IMR-90 (cell line): ENCODE results near the gene ZNF521. TPM values are rescaled to one million over a fixed set of nuclear protein-coding genes. Genes with fewer than 3 reads are reported as not detected.

Source experiments
- ATAC-seq: fragments of 200-7000 bp; cut with Tn5 transposase; 2 replicates; pipeline ENCODE4 v1.9.1; 2020; ENCODE audit warnings: low read depth, mild to moderate bottlenecking, moderate library complexity
- BruUV-seq: library from RNA; stranded (reverse); fragments of 400-500 nt; replicated peaks from 2 replicates; lab custom pipeline; 2021; lab: Mats Ljungman, UMichigan
- CTCF ChIA-PET: fragments of 300-600 bp; formaldehyde crosslinking; extraction: SDS; loops from one replicate; lab custom pipeline; 2021; ENCODE audit warnings: antibody characterized with exemption; lab: Yijun Ruan, JAX
- POLR2A ChIA-PET: fragments of 300-600 bp; sonication (Branson Sonifier 250); formaldehyde crosslinking; loops from one replicate; lab custom pipeline; 2022; ENCODE audit warnings: antibody characterized with exemption; ENCODE audit not compliant: unreplicated experiment; lab: Charles Lee
- DNase-seq: peaks from one replicate; pipeline ENCODE4 v3.0.0; 2013
- H2AFZ ChIP-seq: replicated peaks from 2 replicates; pipeline ENCODE3; 2013; ENCODE audit warnings: low read length, mild to moderate bottlenecking; ENCODE audit not compliant: poor library complexity
- H2AK5ac ChIP-seq: 2 replicates; pipeline ENCODE4 v1.6.1; 2013; ENCODE audit warnings: low read depth, low read length, inconsistent platforms
- H2AK9ac ChIP-seq: replicated peaks from 2 replicates; pipeline ENCODE3; 2013; ENCODE audit warnings: mild to moderate bottlenecking, low read depth, low read length, moderate library complexity; ENCODE audit not compliant: poor library complexity
- H2BK120ac ChIP-seq: 2 replicates; pipeline ENCODE4 v1.6.1; 2013; ENCODE audit warnings: low read depth, low read length, inconsistent platforms
- H2BK15ac ChIP-seq: 3 replicates; pipeline ENCODE4 v1.6.1; 2013; ENCODE audit warnings: low read depth, low read length, inconsistent platforms
- H2BK20ac ChIP-seq: 2 replicates; pipeline ENCODE4 v1.6.1; 2013; ENCODE audit warnings: low read depth, mild to moderate bottlenecking, inconsistent platforms, low read length, moderate library complexity
- H2BK5ac ChIP-seq: 2 replicates; pipeline ENCODE4 v1.6.1; 2013; ENCODE audit warnings: mild to moderate bottlenecking, low read depth, low read length, inconsistent platforms; ENCODE audit not compliant: poor library complexity, severe bottlenecking
- H3K14ac ChIP-seq: replicated peaks from 2 replicates; pipeline ENCODE4 v1.6.1; 2013; ENCODE audit warnings: low read depth, low read length, inconsistent platforms
- H3K18ac ChIP-seq: 2 replicates; pipeline ENCODE4 v1.6.1; 2013; ENCODE audit warnings: low read depth, low read length, control low read depth
- H3K23ac ChIP-seq: 2 replicates; pipeline ENCODE4 v1.6.1; 2013; ENCODE audit warnings: low read depth, low read length, inconsistent platforms
- H3K27ac ChIP-seq: 2 replicates; pipeline ENCODE4 v1.5.1; 2013; ENCODE audit warnings: mild to moderate bottlenecking, control low read depth, low read length; ENCODE audit not compliant: insufficient read depth
- H3K27me3 ChIP-seq: 2 replicates; pipeline ENCODE4 v1.6.1; 2013; ENCODE audit warnings: low read length; ENCODE audit not compliant: control insufficient read depth, insufficient read depth
- H3K36me3 ChIP-seq: 2 replicates; pipeline ENCODE4 v1.6.1; 2013; ENCODE audit warnings: low read length, mixed read lengths; ENCODE audit not compliant: control insufficient read depth, insufficient read depth
- H3K4ac ChIP-seq: 2 replicates; pipeline ENCODE4 v1.6.1; 2013; ENCODE audit warnings: low read depth, low read length, inconsistent platforms
- H3K4me1 ChIP-seq: 2 replicates; pipeline ENCODE4 v1.6.1; 2013; ENCODE audit warnings: low read length, mixed read lengths; ENCODE audit not compliant: control insufficient read depth, insufficient read depth
- H3K4me2 ChIP-seq: 2 replicates; pipeline ENCODE4 v1.6.1; 2013; ENCODE audit warnings: low read depth, mild to moderate bottlenecking, control low read depth, low read length, moderate library complexity
- H3K4me3 ChIP-seq: 2 replicates; pipeline ENCODE4 v1.5.1; 2013; ENCODE audit warnings: low read depth, mild to moderate bottlenecking, control low read depth, low read length, moderate library complexity; ENCODE audit not compliant: insufficient read depth
- H3K56ac ChIP-seq: 2 replicates; pipeline ENCODE4 v1.6.1; 2013; ENCODE audit warnings: low read length, inconsistent platforms; ENCODE audit not compliant: insufficient read depth; ENCODE audit errors: extremely low read depth
- H3K79me1 ChIP-seq, 2 experiments: 2 replicates each; pipeline ENCODE4 v1.6.1; 2013; ENCODE audit warnings: low read length in 2 of 2, inconsistent platforms in 1 of 2, low read depth in 1 of 2
- H3K9ac ChIP-seq: 2 replicates; pipeline ENCODE4 v1.6.1; 2013; ENCODE audit warnings: low read depth, low read length, control low read depth
- H3K9me1 ChIP-seq: 2 replicates; pipeline ENCODE4 v1.6.1; 2013; ENCODE audit warnings: low read length, inconsistent platforms; ENCODE audit not compliant: insufficient read depth
- H3K9me3 ChIP-seq: 2 replicates; pipeline ENCODE4 v1.6.1; 2013; ENCODE audit warnings: low read length; ENCODE audit not compliant: control insufficient read depth, insufficient read depth
- H4K20me1 ChIP-seq: 2 replicates; pipeline ENCODE4 v1.6.1; 2013; ENCODE audit warnings: low read length, inconsistent platforms; ENCODE audit not compliant: insufficient read depth
- H4K5ac ChIP-seq: 2 replicates; pipeline ENCODE4 v1.6.1; 2013; ENCODE audit warnings: mild to moderate bottlenecking, low read depth, low read length, control low read depth
- H4K8ac ChIP-seq, 2 experiments: 2 replicates each; pipeline ENCODE4 v1.6.1; 2013; ENCODE audit warnings: low read depth in 2 of 2, low read length in 2 of 2, control low read depth in 1 of 2, inconsistent platforms in 1 of 2
- H4K91ac ChIP-seq: 2 replicates; pipeline ENCODE4 v1.6.1; 2013; ENCODE audit warnings: low read depth, low read length, inconsistent platforms; ENCODE audit not compliant: insufficient read depth
- BHLHE40 ChIP-seq: fragments of 150-350 bp; IDR thresholded peaks from 2 replicates; pipeline ENCODE4 v1.6.1; 2016; ENCODE audit warnings: mild to moderate bottlenecking, low read depth, low read length
- MAFK ChIP-seq: IDR thresholded peaks from 2 replicates; pipeline ENCODE4 v1.6.1; 2012; ENCODE audit warnings: low read depth, low read length, improper control_type of control experiment
- NFE2L2 ChIP-seq: fragments of 150-350 bp; IDR thresholded peaks from 2 replicates; pipeline ENCODE4 v1.6.1; 2016; ENCODE audit warnings: low read depth, mild to moderate bottlenecking, low read length
- POLR2A ChIP-seq: IDR thresholded peaks from 2 replicates; pipeline ENCODE4 v1.6.1; 2012; ENCODE audit warnings: mild to moderate bottlenecking, low read depth, low read length
- RFX5 ChIP-seq: IDR thresholded peaks from 2 replicates; pipeline ENCODE4 v1.8.0; 2012; ENCODE audit warnings: low read depth, mild to moderate bottlenecking, low read length, moderate library complexity
- SMC3 ChIP-seq: fragments of 150-350 bp; IDR thresholded peaks from 2 replicates; pipeline ENCODE4 v1.6.1; 2016; ENCODE audit warnings: low read depth, mild to moderate bottlenecking, antibody characterized with exemption, low read length, moderate library complexity
- WGBS, 2 experiments: methylation state at CpG; one replicate each; pipeline versions ENCODE4 v1.1.5 to v1.1.7; 2013; ENCODE audit warnings: missing lambda C conversion rate in 2 of 2; ENCODE audit not compliant: insufficient read length in 1 of 2; ENCODE audit errors: extremely low coverage in 2 of 2; 5-methylcytosine and 5-hydroxymethylcytosine counted together
- dilution Hi-C: fragments of 300-500 bp; cut with HindIII; formaldehyde crosslinking; loops from one replicate; pipeline ENCODE4 v1.14.3; 2018; ENCODE audit warnings: low sequenced_read_pairs; ENCODE audit not compliant: unreplicated experiment
- in situ Hi-C: fragments of 300-500 bp; cut with MboI; formaldehyde crosslinking; loops from 3 replicates; pipeline ENCODE4 v1.14.3; 2019; ENCODE audit warnings: low sequenced_read_pairs, inconsistent platforms, mixed read lengths
- intact Hi-C: fragments of 100-400 bp; cut with micrococcal nuclease; formaldehyde crosslinking; loops from 2 replicates; pipeline ENCODE4 v1.10.0; 2022
- polyA plus RNA-seq, 3 experiments: library from polyadenylated mRNA; depleted of rRNA; stranded (reverse); fragments of >200 nt; gene quantifications; 2 replicates each; pipeline ENCODE4 v1.2.3, GENCODE V29; 2012; ENCODE audit warnings: low replicate concordance in 1 of 3
- total RNA-seq: library from RNA; depleted of rRNA; stranded (reverse); fragments of >200 nt; gene quantifications from 2 replicates; pipeline ENCODE4 v1.2.3, GENCODE V29; 2012

The ZNF521 gene
- total and polyA plus RNA-seq, 2 of the 4 experiments (the other 2 are of a cell fraction), result 21.5 to 59.3 TPM

DNA sequence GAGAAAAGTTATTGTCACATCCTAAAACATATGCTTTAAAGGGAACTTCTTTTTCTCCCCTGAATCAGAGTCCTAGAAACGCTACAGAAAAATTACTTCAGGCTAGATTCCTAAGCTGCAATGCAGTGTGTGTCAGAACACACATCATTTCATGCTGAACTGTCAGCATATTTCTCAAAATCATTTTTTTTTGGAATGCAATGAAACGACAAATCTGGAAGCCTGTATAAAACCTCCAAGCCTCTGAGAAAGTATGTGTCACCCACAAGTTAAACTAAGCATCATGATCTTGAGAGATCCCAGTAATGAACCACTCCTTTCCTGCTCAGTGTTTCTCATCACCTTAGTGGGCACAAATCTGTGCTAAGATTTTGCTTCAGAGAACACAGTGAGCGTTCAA lies 276.2 kb downstream of the ZNF521 start:
- WGBS, 2 experiments, result no CpG with 5 or more reads among the region's 3 CpGs
- H2AK9ac ChIP-seq, result no peak overlapping the region
- H2BK5ac ChIP-seq, result no peak overlapping the region
- ChIA-PET CTCF (no interaction called here), POLR2A (no interaction called here)
- BruUV-seq, result no TSS peak
- no peak overlapping the region for H3K14ac ChIP-seq
- no peak overlapping the region for H3K4me2 ChIP-seq
- H3K36me3 ChIP-seq, result peaks cover 18% of the 10 kb centered on the region
- H3K4me3 ChIP-seq, result no peak overlapping the region
- no peak overlapping the region for H2BK15ac ChIP-seq
- peak; percentile 62 for ATAC-seq
- TF ChIP-seq POLR2A (no peak), BHLHE40 (no peak), MAFK (0 out of 2 replicates have a peak, but pooled peaks have one; percentile 24), SMC3 (no peak), RFX5 (no peak), NFE2L2 (no peak)
- no peak overlapping the region for H4K8ac ChIP-seq
- H4K5ac ChIP-seq, result no peak overlapping the region
- H3K9me3 ChIP-seq, result no peaks in the 10 kb centered on the region
- H2AK5ac ChIP-seq, result no peak overlapping the region
- no peaks in the 10 kb centered on the region for H4K20me1 ChIP-seq
- no peak overlapping the region for H3K56ac ChIP-seq
- H4K91ac ChIP-seq, result no peak overlapping the region
- intact Hi-C loops, result loop anchor here (10.0 kb wide), 1 partner anchor 181 kb away; no protein-coding TSS in a partner anchor
- H3K9me1 ChIP-seq, result peaks cover 4% of the 10 kb centered on the region; the same call in 1 of the 2 replicates
- H2AFZ ChIP-seq, result no peak overlapping the region
- no peak overlapping the region for H3K18ac ChIP-seq
- H3K4ac ChIP-seq, result no peak overlapping the region
- in situ Hi-C loops, result no loop called here
- no peak overlapping the region for H3K27ac ChIP-seq
- no peak overlapping the region for H2BK20ac ChIP-seq
- H3K9ac ChIP-seq, result no peak overlapping the region
- no peaks in the 10 kb centered on the region for H3K79me1 ChIP-seq
- H3K4me1 ChIP-seq, result peaks cover 10% of the 10 kb centered on the region; the same call in 1 of the 2 replicates
- DNase-seq, result peak; percentile 55
- no peak overlapping the region for H2BK120ac ChIP-seq
- H3K27me3 ChIP-seq, result no peaks in the 10 kb centered on the region
- H3K23ac ChIP-seq, result no peak overlapping the region
- dilution Hi-C loops, result no loop called here
